ENCODE results near the gene DIS3L2. TPM values are rescaled to one million over a fixed set of nuclear protein-coding genes. Genes with fewer than 3 reads are reported as not detected.

The DIS3L2 gene
- total and polyA plus RNA-seq, 8 donors, result 25.2 to 43.4 (median 36.3) TPM

DNA sequence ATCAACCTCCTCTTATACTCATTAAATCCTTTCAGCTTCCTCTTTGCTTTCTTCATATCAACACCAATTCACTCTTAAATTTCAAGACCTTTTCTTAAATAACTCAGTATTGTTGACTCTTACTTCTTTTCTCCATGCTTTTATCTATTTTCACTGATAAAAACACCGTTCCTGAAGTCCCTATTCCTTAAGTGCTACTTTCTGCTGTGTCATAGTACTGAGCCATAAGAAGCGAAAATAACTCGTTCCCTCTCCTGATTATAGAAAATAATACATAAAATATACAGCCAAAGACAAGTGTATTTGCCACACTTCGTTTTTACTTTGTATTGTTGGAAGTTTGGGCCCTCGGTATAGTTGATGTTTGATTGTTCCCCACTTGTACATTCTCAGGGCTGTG, 181.0 kb downstream of the DIS3L2 start:
- ATAC-seq, result no peak
- H3K36me3 ChIP-seq, result peaks cover 0 to 6% of the 10 kb centered on the region in 2 donors
- intact Hi-C loops (cut with DNase I), result no loop called here

DNA sequence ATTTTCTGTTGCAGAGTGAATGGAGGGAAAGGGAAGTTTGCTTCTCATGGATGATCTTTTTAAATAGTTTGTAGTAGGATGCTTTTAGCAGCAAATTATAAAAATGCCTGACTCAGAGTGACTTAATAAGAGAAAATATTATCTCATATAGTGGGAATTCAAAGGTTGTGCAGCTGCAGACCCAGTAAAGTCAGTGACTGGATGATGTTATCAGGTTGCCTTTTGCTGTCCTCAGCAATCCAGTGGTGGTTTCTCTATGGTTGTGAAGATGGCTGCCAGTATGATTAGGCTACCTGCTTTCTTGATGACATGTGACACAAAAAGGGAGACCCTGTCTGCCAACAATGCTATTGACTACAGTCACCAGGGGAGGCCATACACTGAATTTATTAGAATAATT, 184.8 kb downstream of the DIS3L2 start:
- H3K27ac ChIP-seq, result no peak overlapping the region
- TF ChIP-seq, protein P1, sequence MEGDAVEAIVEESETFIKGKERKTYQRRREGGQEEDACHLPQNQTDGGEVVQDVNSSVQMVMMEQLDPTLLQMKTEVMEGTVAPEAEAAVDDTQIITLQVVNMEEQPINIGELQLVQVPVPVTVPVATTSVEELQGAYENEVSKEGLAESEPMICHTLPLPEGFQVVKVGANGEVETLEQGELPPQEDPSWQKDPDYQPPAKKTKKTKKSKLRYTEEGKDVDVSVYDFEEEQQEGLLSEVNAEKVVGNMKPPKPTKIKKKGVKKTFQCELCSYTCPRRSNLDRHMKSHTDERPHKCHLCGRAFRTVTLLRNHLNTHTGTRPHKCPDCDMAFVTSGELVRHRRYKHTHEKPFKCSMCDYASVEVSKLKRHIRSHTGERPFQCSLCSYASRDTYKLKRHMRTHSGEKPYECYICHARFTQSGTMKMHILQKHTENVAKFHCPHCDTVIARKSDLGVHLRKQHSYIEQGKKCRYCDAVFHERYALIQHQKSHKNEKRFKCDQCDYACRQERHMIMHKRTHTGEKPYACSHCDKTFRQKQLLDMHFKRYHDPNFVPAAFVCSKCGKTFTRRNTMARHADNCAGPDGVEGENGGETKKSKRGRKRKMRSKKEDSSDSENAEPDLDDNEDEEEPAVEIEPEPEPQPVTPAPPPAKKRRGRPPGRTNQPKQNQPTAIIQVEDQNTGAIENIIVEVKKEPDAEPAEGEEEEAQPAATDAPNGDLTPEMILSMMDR (IDR thresholded peaks at IDR 0.05), result no peak
- H3K4me1 ChIP-seq, result no peaks in the 10 kb centered on the region
- H3K27me3 ChIP-seq, result no peaks in the 10 kb centered on the region
- DNase-seq, result no peak
- no peaks in the 10 kb centered on the region for H3K9me3 ChIP-seq
- intact Hi-C loops (cut with DNase I), result no loop called here
- peaks cover 0 to 6% of the 10 kb centered on the region in 2 donors for H3K36me3 ChIP-seq
- no peak overlapping the region for H3K4me3 ChIP-seq
- no peak for ATAC-seq

More for the DNA sequence above, 181.0 kb downstream of the DIS3L2 start:
- TF ChIP-seq, protein P1 (IDR thresholded peaks at IDR 0.05), result no peak
- H3K9me3 ChIP-seq, result no peaks in the 10 kb centered on the region
- no peaks in the 10 kb centered on the region for H3K27me3 ChIP-seq
- H3K27ac ChIP-seq, result no peak overlapping the region
- no peaks in the 10 kb centered on the region for H3K4me1 ChIP-seq
- DNase-seq, result no peak
- H3K4me3 ChIP-seq, result no peak overlapping the region

DNA sequence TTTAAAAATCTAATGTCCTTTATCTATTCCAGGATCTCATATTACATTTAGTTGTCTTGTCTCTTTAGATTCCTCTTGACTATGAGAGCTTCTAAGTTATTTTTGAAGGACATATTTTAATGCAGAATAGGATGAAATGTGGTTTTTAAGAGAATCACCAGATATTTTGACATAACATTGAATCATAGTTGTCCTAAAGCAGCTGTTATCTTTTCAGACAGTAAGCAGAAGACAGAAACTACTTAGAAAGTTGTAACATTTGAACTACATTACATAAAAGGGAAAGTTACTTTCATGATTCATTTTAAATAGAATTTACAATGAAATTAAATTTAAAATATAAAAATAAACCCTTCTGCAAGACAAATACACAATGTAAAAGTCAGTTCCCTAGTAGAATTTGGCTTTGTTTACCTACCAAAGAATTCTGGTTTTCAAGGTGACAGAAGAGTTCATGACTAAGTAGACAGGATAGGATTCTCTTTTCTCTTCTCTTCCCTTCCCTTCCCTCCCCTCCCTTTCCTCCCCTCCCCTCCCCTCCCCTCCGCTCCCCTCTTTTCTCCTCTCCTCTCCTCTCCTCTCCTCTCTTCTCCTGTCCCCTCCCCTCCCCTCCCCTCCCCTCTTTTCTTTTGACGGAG, 186.0 kb downstream of the DIS3L2 start:
- Histone ChIP-seq H3K36me3 (peaks cover 0 to 6% of the 10 kb centered on the region in 2 donors), H3K4me3 (no peak overlapping the region), H3K4me1 (no peaks in the 10 kb centered on the region), H3K9me3 (no peaks in the 10 kb centered on the region), H3K27me3 (no peaks in the 10 kb centered on the region), H3K27ac (no peak overlapping the region)
- intact Hi-C loops (cut with DNase I), result no loop called here
- no peak for DNase-seq
- TF ChIP-seq, protein P1 (IDR thresholded peaks at IDR 0.05), result no peak
- no peak for ATAC-seq

DNA sequence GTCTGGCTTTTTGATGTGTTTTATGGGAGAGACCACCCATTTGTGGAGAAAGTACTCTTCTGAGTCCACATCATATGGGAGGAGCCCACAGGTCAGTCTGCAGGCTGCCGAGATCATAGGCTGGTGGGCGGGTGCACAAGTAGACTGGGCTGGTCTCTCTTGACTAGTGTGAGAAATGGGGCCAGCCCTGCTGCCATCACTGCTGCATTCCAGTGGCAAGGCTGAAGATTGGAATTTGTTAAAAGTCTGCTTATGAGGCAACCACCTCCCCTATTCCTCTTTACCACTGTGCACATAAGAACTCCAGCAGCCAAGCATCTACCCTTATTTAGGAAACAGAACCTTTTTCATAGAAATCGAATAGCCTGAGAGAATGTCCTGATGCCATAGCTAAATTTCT, 200.7 kb downstream of the DIS3L2 start:
- DNase-seq (no peak), ATAC-seq (no peak)
- intact Hi-C loops (cut with DNase I), result no loop called here
- no peaks in the 10 kb centered on the region for H3K4me1 ChIP-seq
- TF ChIP-seq, protein P1 (IDR thresholded peaks at IDR 0.05), result no peak
- no peaks in the 10 kb centered on the region for H3K27me3 ChIP-seq
- no peak overlapping the region for H3K27ac ChIP-seq
- no peaks in the 10 kb centered on the region for H3K9me3 ChIP-seq
- H3K4me3 ChIP-seq, result no peak overlapping the region
- H3K36me3 ChIP-seq, result peaks cover 0 to 43% of the 10 kb centered on the region in 2 donors

DNA sequence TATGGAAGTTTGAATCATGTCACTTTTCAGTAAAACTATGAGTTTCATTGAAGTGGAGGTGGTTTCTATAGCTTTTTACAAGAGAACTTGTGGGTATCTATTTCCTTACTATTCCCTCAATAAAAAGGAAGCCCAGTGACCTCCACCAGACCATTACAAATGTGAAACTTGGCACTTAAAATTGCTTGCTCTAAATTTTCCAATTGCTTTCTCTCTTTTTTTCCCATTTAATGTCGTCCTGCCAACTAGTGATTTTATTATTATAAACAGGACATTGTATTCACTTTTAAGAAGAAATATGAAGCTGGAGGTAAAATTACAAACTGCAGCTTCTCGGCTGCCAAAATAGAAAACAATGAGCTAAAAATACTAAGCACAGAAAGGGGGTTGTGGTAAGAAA, 208.9 kb downstream of the DIS3L2 start:
- Histone ChIP-seq H3K27ac (no peak overlapping the region), H3K9me3 (no peaks in the 10 kb centered on the region), H3K4me1 (no peaks in the 10 kb centered on the region), H3K27me3 (no peaks in the 10 kb centered on the region), H3K36me3 (peaks cover 0 to 12% of the 10 kb centered on the region in 2 donors), H3K4me3 (no peak overlapping the region)
- DNase-seq (peak in 2 of 4 donors; percentile 6 to 35), ATAC-seq (no peak)
- intact Hi-C loops (cut with DNase I), result no loop called here
- TF ChIP-seq, protein P1 (IDR thresholded peaks at IDR 0.05), result no peak
